Kidney (tissue), 14 donors: ENCODE results near the gene SEMA5A. TPM values are rescaled to one million over a fixed set of nuclear protein-coding genes. Genes with fewer than 3 reads are reported as not detected.

ENCODE experiments used
- DNase-seq, 5 donors: peaks; one replicate each; pipeline ENCODE4 v3.0.0-alpha.2; 2013 to 2020
- FAIRE-seq: peaks from 2 replicates; lab custom pipeline; 2012; peaks lifted over from hg19 to GRCh38; lab: Jason Lieb, UNC
- H3K27ac ChIP-seq, 2 donors: one replicate each; pipeline ENCODE4 v1.7.0; 2013; ENCODE audit warnings: low read depth in 2 of 2, low read length in 2 of 2, inconsistent platforms in 1 of 2
- H3K27me3 ChIP-seq: one replicate; pipeline ENCODE4 v1.7.1; 2013; ENCODE audit warnings: low read length, inconsistent platforms; ENCODE audit not compliant: control insufficient read depth, insufficient read depth
- H3K36me3 ChIP-seq, 3 donors: one replicate each; pipeline versions ENCODE4 v1.7.0 to v1.7.1; 2013; ENCODE audit warnings: low read length in 3 of 3, control low read depth in 1 of 3, inconsistent platforms in 1 of 3; ENCODE audit not compliant: insufficient read depth in 3 of 3, control insufficient read depth in 2 of 3
- H3K4me1 ChIP-seq, 3 donors: one replicate each; pipeline versions ENCODE4 v1.7.0 to v1.7.1; 2013; ENCODE audit warnings: low read length in 3 of 3, inconsistent platforms in 1 of 3, low read depth in 1 of 3; ENCODE audit not compliant: control insufficient read depth in 2 of 3, insufficient read depth in 2 of 3
- H3K4me3 ChIP-seq, 3 donors: one replicate each; pipeline versions ENCODE4 v1.7.0 to v1.8.1; 2013; ENCODE audit warnings: low read length in 3 of 3, control low read depth in 1 of 3, inconsistent platforms in 1 of 3
- H3K9ac ChIP-seq, 3 donors: one replicate each; pipeline versions ENCODE4 v1.7.0 to v1.7.1; 2013; ENCODE audit warnings: low read length in 3 of 3, control low read depth in 1 of 3, inconsistent platforms in 1 of 3
- H3K9me3 ChIP-seq, 3 donors: one replicate each; pipeline versions ENCODE4 v1.7.0 to v1.7.1; 2013; ENCODE audit warnings: low read length in 3 of 3, control low read depth in 1 of 3, inconsistent platforms in 1 of 3; ENCODE audit not compliant: control insufficient read depth in 2 of 3, insufficient read depth in 1 of 3
- CTCF ChIP-seq: IDR thresholded peaks from 3 replicates; pipeline ENCODE4 v1.5.1; 2012; ENCODE audit warnings: mild to moderate bottlenecking, moderate library complexity, borderline replicate concordance; ENCODE audit not compliant: insufficient read depth; ENCODE audit errors: extremely low read depth
- intact Hi-C: fragments of 100-400 bp; cut with DNase I; formaldehyde crosslinking; loops from one replicate; pipeline ENCODE4 v1.11.1; 2022
- polyA plus RNA-seq: library from polyadenylated mRNA; stranded (reverse); fragments of 350-450 nt; fragmentation: Illumina TruSeq; extraction: RNeasy Lipid Tissue Mini Kit (QIAGEN cat#74804); gene quantifications from one replicate; pipeline ENCODE4 v1.2.3, GENCODE V29; 2014; ENCODE audit warnings: low read depth, low replicate concordance; ENCODE audit not compliant: insufficient read depth
- total RNA-seq: library from RNA; stranded (reverse); fragmentation: NEBNext Ultra II Directional; extraction: Animal tissue kit (Norgen Biotek cat#: 25700); gene quantifications from one replicate; pipeline ENCODE4 v1.2.1, GENCODE V29; 2021
- donor health status: control.
- donor health status: control.
- donor health status: control.
- donor health status: control.
- donor health status: control.
- donor health status: DM: yes; HTN: yes; CAD: no.
- donor health status: Normal renal cell carcinoma (clear cell type).

Gene SEMA5A
- total and polyA plus RNA-seq, 2 donors from 2014 or later = 7.9 to 23.3 TPM

GRCh38 chr5:9456435-9457042, 89.3 kb downstream of the SEMA5A start:
- no peak overlapping the region for H3K9ac ChIP-seq
- intact Hi-C loops = no loop called here
- H3K27me3 ChIP-seq = no peaks in the 10 kb centered on the region
- H3K4me1 ChIP-seq = no peaks in the 10 kb centered on the region
- DNase-seq (peak in 2 of 5 donors; percentile 30 to 69), FAIRE-seq (no peak)
- H3K36me3 ChIP-seq = no peaks in the 10 kb centered on the region
- no peak overlapping the region for H3K27ac ChIP-seq
- no peak overlapping the region for H3K4me3 ChIP-seq
- TF ChIP-seq CTCF = no peak
- H3K9me3 ChIP-seq = no peaks in the 10 kb centered on the region

GRCh38 chr5:9455826-9456434, 89.9 kb downstream of the SEMA5A start:
- no peaks in the 10 kb centered on the region for H3K36me3 ChIP-seq
- peak in 1 of 5 donors; percentile 11 for DNase-seq
- H3K9ac ChIP-seq = no peak overlapping the region
- no peaks in the 10 kb centered on the region for H3K4me1 ChIP-seq
- no peak for FAIRE-seq
- no peaks in the 10 kb centered on the region for H3K27me3 ChIP-seq
- TF ChIP-seq CTCF = no peak
- H3K9me3 ChIP-seq = no peaks in the 10 kb centered on the region
- intact Hi-C loops = no loop called here
- H3K4me3 ChIP-seq = no peak overlapping the region
- H3K27ac ChIP-seq = no peak overlapping the region

- Histone ChIP-seq H3K36me3 (no peaks in the 10 kb centered on the region), H3K4me3 (no peak overlapping the region), H3K27me3 (no peaks in the 10 kb centered on the region), H3K9me3 (no peaks in the 10 kb centered on the region), H3K4me1 (no peaks in the 10 kb centered on the region), H3K27ac (no peak overlapping the region), H3K9ac (no peak overlapping the region)
- FAIRE-seq (no peak), DNase-seq (no peak)
- TF ChIP-seq CTCF = no peak
- intact Hi-C loops = no loop called here
Observed at GRCh38 chr5:9454491-9454890, 91.4 kb downstream of the SEMA5A start.
